ENCODE data around the gene IGLL5.
A peak's percentile ranks its signal among the peaks of the same experiment; 100 is the strongest.
"Not testable (repeated sequence)": the region's sequence is repeated elsewhere in the genome, so short reads cannot be mapped to it uniquely, and the experiment has no call there.

Gene IGLL5

GRCh38 chr22:22884010-22884887, 3.4 kb upstream of the IGLL5 start:
- DNase-seq (ENCODE audit: low spot score), result peak; percentile 71

- DNase-seq (ENCODE audit: low spot score), result no peak
Observed at GRCh38 chr22:22884888-22885840, 2.5 kb upstream of the IGLL5 start.

DNA sequence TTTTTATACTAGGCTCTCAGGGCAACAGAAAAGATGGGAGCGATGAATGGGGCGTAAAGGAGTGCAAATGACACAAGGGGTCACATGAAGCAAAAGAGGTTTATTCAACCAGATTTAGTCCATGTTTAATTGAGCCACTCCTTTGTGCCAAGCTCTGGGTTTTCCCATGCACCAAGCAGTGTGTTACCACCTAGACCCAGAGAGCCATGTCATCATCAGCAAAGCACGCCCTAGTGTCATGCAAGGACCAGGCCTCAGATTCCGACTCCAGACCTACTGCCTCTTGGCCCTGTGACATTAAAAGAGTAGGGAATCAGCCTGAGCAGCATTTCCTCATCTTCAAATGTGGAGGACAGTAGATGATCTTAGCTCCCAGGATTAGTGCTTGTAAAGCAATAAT, 1.1 kb upstream of the IGLL5 start:
- DNase-seq (ENCODE audit: low spot score), result no peak

GRCh38 chr22:22888571-22889353, 1.1 kb downstream of the IGLL5 start:
- no peak for DNase-seq (ENCODE audit: low spot score)

- DNase-seq (ENCODE audit: low spot score), result no peak
Observed at GRCh38 chr22:22890085-22890484, 2.5 kb downstream of the IGLL5 start.

- DNase-seq (ENCODE audit: low spot score), result no peak
Observed at GRCh38 chr22:22891139-22891621, 3.6 kb downstream of the IGLL5 start.

DNA sequence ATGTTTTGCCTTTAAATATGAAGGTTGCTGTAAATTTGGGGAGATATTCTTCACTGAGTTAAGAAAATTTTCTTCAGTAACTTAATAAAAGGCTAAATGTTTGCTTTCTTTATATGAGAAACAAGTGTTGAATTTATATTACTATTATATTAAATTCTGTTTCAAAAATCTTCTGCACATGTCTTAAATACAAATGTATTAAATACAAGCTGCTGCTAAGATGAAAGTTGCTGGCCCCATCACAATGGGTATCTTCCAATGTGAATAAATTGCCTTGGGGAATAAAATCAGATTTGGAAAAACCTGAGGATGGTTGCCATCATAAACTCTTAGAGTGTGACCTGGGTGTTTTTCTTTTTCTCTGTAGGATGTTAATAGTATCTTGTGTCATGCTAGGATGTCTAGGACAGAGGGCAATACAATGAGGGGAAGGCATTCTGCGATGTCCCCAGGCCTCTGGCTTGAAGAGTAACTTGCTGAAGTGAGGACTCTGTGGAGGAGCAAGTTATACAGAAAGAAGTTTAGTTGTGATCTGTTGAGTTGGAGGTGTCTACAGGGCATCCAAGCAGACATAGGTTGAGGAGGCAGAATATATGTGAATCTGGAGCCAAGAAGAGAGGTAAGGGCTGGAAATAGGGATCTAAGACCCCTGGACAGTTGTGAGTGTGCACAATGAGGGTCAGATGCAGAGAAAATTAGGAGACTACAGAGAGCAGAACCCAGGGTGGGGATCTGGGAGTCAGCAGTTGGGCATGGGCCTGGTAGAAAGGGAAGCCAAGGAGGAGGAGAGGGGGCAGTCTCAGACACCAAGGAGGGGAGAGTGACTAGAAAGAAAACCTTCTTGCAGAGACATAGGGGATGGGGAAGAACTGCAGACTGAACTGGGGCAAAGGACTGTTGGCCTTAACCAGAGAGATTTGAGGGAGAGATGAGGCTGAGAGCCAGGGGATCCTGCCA, 4.8 kb downstream of the IGLL5 start:
- no peak for DNase-seq (ENCODE audit: low spot score)

DNA sequence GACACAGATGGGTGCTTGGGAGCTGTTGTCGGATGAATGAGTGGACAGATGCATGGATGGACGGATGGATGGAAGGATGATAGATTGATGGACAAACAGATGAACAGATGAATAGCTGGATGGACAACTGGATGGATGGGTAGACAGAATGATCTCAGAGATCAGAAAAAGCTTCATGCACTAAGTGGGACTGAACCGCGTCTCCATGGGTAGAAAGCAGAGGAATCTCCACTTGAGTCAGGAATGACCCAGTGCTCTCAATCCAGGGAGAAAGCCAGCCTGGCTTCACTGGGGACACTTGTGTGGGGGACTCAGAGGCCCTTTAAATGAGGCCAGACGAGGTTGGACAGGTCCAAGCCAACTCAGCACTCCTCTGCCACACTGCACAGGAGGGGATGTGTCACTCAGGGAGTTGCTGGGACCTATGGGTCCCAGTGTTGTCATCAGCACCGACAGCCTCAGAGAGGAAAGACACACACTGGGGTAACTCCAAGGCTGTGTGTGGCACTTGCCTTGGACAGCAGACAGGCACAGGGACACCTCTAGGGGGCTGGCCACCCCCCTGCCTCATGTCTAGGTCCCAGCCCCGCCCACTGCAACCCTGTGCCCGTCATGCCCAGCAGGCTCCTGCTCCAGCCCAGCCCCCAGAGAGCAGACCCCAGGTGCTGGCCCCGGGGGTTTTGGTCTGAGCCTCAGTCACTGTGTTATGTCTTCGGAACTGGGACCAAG, 5.6 kb downstream of the IGLL5 start:
- DNase-seq (ENCODE audit: low spot score), result no peak

- DNase-seq (ENCODE audit: low spot score), result no peak
Observed at GRCh38 chr22:22893891-22894739, 6.5 kb downstream of the IGLL5 start.

- no peak for DNase-seq (ENCODE audit: low spot score)
Observed at GRCh38 chr22:22894740-22895731, 7.4 kb downstream of the IGLL5 start.

DNA sequence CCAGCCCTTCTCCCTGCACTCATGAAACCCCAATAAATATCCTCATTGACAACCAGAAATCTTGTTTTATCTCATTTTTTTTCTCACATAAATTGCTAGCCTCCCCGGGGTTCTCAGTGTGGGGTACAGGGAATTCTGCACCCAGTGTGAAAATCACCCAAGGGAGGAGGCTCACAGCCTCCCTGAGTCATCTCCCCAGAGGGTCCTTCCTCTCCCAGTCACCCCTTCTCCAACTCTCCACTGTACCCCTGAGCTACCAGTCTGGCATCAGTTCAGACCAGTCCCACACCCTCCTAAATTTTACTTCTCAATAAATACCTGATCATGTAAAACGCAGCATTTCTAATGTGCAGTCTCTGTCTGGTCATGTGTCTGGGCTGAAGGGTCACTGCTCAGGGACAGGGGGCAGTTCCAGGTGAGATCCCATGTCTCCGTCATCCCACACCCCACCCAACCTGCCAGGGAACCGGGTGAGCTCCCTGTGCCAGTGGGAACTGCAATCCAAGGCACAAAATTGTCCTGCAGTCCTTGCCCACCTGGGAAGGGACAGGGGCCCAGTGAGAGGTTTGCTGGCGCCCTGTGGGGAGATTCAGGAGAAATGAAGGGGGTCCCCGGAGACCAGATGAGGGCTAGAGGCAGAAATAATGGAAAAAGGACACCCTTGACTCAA, 8.3 kb downstream of the IGLL5 start:
- no peak for DNase-seq (ENCODE audit: low spot score)

GRCh38 chr22:22896601-22897000, 9.0 kb downstream of the IGLL5 start:
- DNase-seq (ENCODE audit: low spot score), result no peak

DNA sequence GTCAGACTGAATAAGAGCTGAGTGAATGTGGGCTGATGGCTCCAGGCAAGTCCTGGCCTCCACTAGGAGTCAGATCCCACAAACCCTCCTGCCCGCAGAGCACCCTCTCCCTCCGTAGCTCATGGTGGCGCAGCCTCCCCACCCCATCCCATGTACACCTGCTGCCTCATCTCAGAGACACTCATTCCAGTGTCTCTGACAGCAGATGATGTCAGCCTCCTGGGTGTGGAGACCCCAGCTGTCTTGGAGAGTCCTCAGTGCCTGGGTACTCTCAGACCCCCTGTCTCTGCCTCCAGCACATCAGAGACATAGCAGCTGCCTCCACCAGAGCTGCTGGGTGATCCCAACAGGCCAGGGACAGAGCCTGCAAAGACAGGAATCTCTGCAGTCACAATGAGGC, 9.5 kb downstream of the IGLL5 start:
- DNase-seq (ENCODE audit: low spot score), result no peak

- DNase-seq (ENCODE audit: low spot score), result no peak
Observed at GRCh38 chr22:22897947-22898346, 10.3 kb downstream of the IGLL5 start.

- not testable (repeated sequence) for DNase-seq (ENCODE audit: low spot score)
Observed at GRCh38 chr22:22898411-22898950, 10.9 kb downstream of the IGLL5 start.

DNA sequence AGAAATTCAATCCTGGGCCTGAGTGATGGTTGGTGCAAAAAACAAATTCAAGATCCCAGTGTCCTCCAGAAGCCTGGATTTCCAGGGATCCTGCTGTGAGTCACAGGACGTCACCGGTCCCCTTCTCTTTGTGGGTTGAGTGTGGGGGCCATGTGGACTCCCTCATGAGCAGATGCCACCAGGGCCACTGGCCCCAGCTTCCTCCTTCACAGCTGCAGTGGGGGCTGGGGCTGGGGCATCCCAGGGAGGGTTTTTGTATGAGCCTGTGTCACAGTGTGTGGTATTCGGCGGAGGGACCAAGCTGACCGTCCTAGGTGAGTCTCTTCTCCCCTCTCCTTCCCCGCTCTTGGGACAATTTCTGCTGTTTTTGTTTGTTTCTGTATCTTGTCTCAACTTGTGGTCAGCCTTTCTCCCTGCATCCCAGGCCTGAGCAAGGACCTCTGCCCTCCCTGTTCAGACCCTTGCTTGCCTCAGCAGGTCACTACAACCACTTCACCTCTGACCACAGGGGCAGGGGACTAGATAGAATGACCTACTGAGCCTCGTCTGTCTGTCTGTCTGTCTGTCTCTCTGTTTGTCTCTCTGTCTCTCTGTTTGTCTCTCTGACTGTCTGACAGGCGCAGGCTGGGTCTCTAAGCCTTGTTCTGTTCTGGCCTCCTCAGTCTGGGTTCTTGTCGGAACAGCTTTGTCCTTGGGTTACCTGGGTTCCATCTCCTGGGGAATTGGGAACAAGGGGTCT, 11.9 kb downstream of the IGLL5 start:
- DNase-seq (ENCODE audit: low spot score), result not testable (repeated sequence)

Measured in hepatic stellate cell (primary cell).